SK-N-SH treated with all-trans-retinoic acid at 6 μM for 48 hours (cell line): ENCODE results near the gene SEC22A.

Experiments
- ARNTL ChIP-seq: fragments of 450-650 bp; formaldehyde crosslinking; IDR thresholded peaks from 2 replicates; pipeline ENCODE4 v1.5.0; 2020; ENCODE audit warnings: low read depth, mild to moderate bottlenecking, moderate library complexity, borderline replicate concordance
- BACH2 ChIP-seq: fragments of 250-450 bp; sonication (Bioruptor Pico); IDR thresholded peaks from 2 replicates; pipeline ENCODE4 v1.9.0; 2021; ENCODE audit warnings: mild to moderate bottlenecking, borderline replicate concordance
- CSDC2 ChIP-seq: fragments of 250-450 bp; sonication (Bioruptor Pico); IDR thresholded peaks from 2 replicates; pipeline ENCODE4 v1.5.0; 2020; ENCODE audit warnings: mild to moderate bottlenecking, moderate library complexity
- GLIS3 ChIP-seq: fragments of 250-450 bp; sonication (Bioruptor Pico); IDR thresholded peaks from 2 replicates; pipeline ENCODE4 v1.5.0; 2020; ENCODE audit warnings: mild to moderate bottlenecking, moderate library complexity
- ISL1 ChIP-seq: fragments of 250-450 bp; sonication (Bioruptor Pico); IDR thresholded peaks from 2 replicates; pipeline ENCODE4 v2.1.2; 2022; ENCODE audit warnings: mild to moderate bottlenecking, moderate library complexity
- OSR1 ChIP-seq: fragments of 250-450 bp; sonication (Bioruptor Pico); IDR thresholded peaks from 2 replicates; pipeline ENCODE4 v1.8.0; 2022; ENCODE audit warnings: moderate library complexity, mild to moderate bottlenecking, inconsistent platforms
- PATZ1 ChIP-seq: fragments of 250-450 bp; sonication (Bioruptor Pico); IDR thresholded peaks from 2 replicates; pipeline ENCODE4 v1.8.0; 2020; ENCODE audit warnings: mild to moderate bottlenecking, moderate library complexity, borderline replicate concordance
- PPARA ChIP-seq: fragments of 250-450 bp; sonication (Bioruptor Pico); IDR thresholded peaks from 2 replicates; pipeline ENCODE4 v1.5.0; 2020; ENCODE audit warnings: mild to moderate bottlenecking, borderline replicate concordance
- TCF4 ChIP-seq: fragments of 250-450 bp; sonication (Bioruptor Pico); IDR thresholded peaks from 2 replicates; pipeline ENCODE4 v1.8.0; 2021; ENCODE audit warnings: mild to moderate bottlenecking, moderate library complexity, borderline replicate concordance
- TSHZ2 ChIP-seq: fragments of 250-450 bp; sonication (Bioruptor Pico); IDR thresholded peaks from 2 replicates; pipeline ENCODE4 v1.5.0; 2020; ENCODE audit warnings: mild to moderate bottlenecking, moderate library complexity
- ZC3H10 ChIP-seq: fragments of 250-450 bp; sonication (Bioruptor Pico); IDR thresholded peaks from 2 replicates; pipeline ENCODE4 v1.5.1; 2021; ENCODE audit warnings: mild to moderate bottlenecking, moderate library complexity
- ZFP3 ChIP-seq: fragments of 250-450 bp; sonication (Bioruptor Pico); IDR thresholded peaks from 2 replicates; pipeline ENCODE4 v1.5.0; 2020; ENCODE audit warnings: mild to moderate bottlenecking, moderate library complexity
- ZNF565 ChIP-seq: fragments of 450-650 bp; formaldehyde crosslinking; conservative IDR thresholded peaks from 2 replicates; pipeline ENCODE4 v1.5.0; 2020; ENCODE audit warnings: low read depth, mild to moderate bottlenecking, moderate library complexity
- ZNF70 ChIP-seq: fragments of 450-650 bp; formaldehyde crosslinking; IDR thresholded peaks from 2 replicates; pipeline ENCODE4 v1.5.0; 2020; ENCODE audit warnings: mild to moderate bottlenecking, moderate library complexity

- TF ChIP-seq CSDC2 (no peak), ZNF565 (CRISPR knock-in tag) (no peak), TSHZ2 (CRISPR knock-in tag) (no peak), PATZ1 (CRISPR knock-in tag) (no peak), PPARA (CRISPR knock-in tag) (no peak), ZFP3 (CRISPR knock-in tag) (no peak), OSR1 (no peak), GLIS3 (CRISPR knock-in tag) (no peak), ARNTL (no peak), ISL1 (no peak), BACH2 (CRISPR knock-in tag) (no peak), ZNF70 (CRISPR knock-in tag) (no peak), TCF4 (CRISPR knock-in tag) (no peak), ZC3H10 (CRISPR knock-in tag) (no peak)
These were observed 120.1 kb downstream of the SEC22A start for GRCh38 chr3:123321806-123322205.
